Omental fat pad (tissue), 4 donors: ENCODE measurements around the gene COMP. TPM values are rescaled to one million over a fixed set of nuclear protein-coding genes. Genes with fewer than 3 reads are reported as not detected.

ENCODE experiments used
- ATAC-seq: fragments of 150-250 bp; one replicate; pipeline ENCODE4 v1.9.1; 2016; ENCODE audit warnings: mild to moderate bottlenecking, moderate library complexity; ENCODE audit not compliant: low FRiP score
- DNase-seq: peaks from one replicate; pipeline ENCODE4 v3.0.0-alpha.2; 2019; ENCODE audit warnings: low spot score
- total RNA-seq, 4 donors: library from RNA; depleted of rRNA; stranded (reverse); fragments of >200 nt; gene quantifications; one replicate each; pipeline ENCODE4 v1.1.0, GENCODE V29; 2016
- TF ChIP-seq, protein P1 (sequence below), 3 donors: fragments of 450-650 bp; IDR thresholded peaks; one replicate each; pipeline ENCODE4 v1.5.1; 2016 to 2017; ENCODE audit warnings: antibody characterized with exemption in 3 of 3, mild to moderate bottlenecking in 3 of 3, moderate library complexity in 2 of 3

COMP gene
- total RNA-seq, 4 donors from 2014 or later: 1.1 to 1.9 (median 1.3) TPM

- ATAC-seq: no peak
- TF ChIP-seq, protein P1, sequence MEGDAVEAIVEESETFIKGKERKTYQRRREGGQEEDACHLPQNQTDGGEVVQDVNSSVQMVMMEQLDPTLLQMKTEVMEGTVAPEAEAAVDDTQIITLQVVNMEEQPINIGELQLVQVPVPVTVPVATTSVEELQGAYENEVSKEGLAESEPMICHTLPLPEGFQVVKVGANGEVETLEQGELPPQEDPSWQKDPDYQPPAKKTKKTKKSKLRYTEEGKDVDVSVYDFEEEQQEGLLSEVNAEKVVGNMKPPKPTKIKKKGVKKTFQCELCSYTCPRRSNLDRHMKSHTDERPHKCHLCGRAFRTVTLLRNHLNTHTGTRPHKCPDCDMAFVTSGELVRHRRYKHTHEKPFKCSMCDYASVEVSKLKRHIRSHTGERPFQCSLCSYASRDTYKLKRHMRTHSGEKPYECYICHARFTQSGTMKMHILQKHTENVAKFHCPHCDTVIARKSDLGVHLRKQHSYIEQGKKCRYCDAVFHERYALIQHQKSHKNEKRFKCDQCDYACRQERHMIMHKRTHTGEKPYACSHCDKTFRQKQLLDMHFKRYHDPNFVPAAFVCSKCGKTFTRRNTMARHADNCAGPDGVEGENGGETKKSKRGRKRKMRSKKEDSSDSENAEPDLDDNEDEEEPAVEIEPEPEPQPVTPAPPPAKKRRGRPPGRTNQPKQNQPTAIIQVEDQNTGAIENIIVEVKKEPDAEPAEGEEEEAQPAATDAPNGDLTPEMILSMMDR (IDR thresholded peaks at IDR 0.05): no peak
- DNase-seq: no peak
Measured at GRCh38 chr19:18778076-18778389, 13.1 kb downstream of the COMP start.

DNA sequence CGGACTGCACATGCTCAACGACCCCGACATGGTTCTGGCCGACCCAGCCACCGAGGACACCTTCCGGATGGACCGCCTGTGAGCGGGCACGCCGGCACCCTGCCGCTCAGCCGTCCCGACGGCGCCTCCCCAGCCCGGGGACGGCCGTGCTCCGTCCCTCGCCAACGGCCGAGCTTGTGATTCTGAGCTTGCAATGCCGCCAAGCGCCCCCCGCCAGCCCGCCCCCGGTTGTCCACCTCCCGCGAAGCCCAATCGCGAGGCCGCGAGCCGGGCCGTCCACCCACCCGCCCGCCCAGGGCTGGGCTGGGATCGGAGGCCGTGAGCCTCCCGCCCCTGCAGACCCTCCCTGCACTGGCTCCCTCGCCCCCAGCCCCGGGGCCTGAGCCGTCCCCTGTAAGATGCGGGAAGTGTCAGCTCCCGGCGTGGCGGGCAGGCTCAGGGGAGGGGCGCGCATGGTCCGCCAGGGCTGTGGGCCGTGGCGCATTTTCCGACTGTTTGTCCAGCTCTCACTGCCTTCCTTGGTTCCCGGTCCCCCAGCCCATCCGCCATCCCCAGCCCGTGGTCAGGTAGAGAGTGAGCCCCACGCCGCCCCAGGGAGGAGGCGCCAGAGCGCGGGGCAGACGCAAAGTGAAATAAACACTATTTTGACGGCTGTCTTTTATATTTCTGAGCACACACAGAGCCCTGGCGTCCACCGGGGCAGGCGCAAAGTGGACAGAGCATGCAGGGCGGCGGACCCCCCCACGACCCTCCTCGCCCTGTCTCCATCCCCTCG lies 13.6 kb downstream of the COMP start:
- no peak for ATAC-seq
- TF ChIP-seq, protein P1 (IDR thresholded peaks at IDR 0.05): no peak
- no peak for DNase-seq

DNA sequence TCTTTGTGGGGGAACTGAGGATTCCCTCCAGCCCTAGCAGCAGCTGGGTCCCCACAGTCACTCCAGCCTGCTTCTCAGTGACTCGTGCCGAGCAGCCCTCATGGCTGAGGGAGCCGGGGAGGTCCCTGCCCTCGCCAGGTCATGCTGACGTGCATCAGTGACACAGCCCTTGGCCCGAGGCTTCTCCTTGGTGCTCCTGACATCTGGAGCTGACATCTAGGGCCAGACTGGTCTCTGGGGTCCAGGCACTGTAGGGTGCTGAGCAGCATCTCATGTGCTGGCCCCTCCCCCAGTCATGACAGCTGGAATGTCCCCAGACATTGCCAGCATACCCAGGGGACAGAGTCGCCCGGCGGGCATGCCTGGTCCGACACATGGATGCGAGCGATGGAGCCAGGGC lies 14.4 kb downstream of the COMP start:
- DNase-seq (no peak), ATAC-seq (no peak)
- TF ChIP-seq, protein P1 (IDR thresholded peaks at IDR 0.05): no peak

GRCh38 chr19:18776288-18776594 lies 14.9 kb downstream of the COMP start:
- TF ChIP-seq, protein P1 (IDR thresholded peaks at IDR 0.05): no peak
- no peak for ATAC-seq
- DNase-seq: no peak

- DNase-seq (no peak), ATAC-seq (no peak)
- TF ChIP-seq, protein P1 (IDR thresholded peaks at IDR 0.05): no peak
Measured at GRCh38 chr19:18775586-18776287, 15.4 kb downstream of the COMP start.

DNA sequence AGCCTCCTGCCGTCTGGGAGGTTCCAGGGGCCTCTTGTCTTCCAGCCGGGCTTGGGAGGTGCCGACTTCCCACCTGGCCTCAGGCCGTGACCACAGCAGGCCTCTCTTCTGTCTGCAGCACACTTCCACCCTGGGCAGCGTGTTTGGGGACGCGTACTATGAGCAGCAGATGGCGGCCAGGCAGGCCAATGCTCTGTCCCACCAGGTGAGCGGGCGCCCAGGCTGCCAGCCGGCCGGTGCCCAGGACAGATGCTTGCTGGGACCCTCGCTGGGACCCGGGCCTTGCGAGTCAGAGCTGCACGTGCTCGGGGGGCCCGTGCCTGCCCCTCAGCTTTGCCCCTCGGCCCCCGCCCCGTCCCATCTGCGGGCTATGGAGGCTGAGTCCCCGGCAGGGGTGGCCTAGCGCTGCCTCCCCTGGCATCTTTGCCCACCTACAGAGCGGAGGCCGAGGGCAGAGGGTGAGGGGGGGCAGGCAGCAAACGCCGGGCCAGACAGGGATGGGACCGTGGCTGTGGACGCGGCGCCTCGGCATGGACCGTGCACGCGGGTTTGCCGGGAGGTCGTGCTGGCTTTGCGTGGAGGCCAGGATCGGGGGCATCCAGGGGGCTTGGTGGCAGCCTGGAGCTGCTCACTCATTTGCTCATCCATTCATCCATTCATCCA lies 16.2 kb downstream of the COMP start:
- TF ChIP-seq, protein P1 (IDR thresholded peaks at IDR 0.05): no peak
- no peak for ATAC-seq
- no peak for DNase-seq
